Stomach (tissue), 9 donors: ENCODE results near the gene CDK19. TPM values are rescaled to one million over a fixed set of nuclear protein-coding genes. Genes with fewer than 3 reads are reported as not detected.
"Not testable (repeated sequence)": the region's sequence is repeated elsewhere in the genome, so short reads cannot be mapped to it uniquely, and the experiment has no call there.

Source experiments
- DNase-seq, 2 donors: peaks; one replicate each; pipeline versions ENCODE4 v3.0.0 to v3.0.0-alpha.2; 2013 to 2019
- H3K27ac ChIP-seq, 5 donors: fragments of 200-600 bp in 4 of 5; sonication (generic) in 4 of 5; one replicate each; pipeline ENCODE4 v1.5.1; 2013 to 2019; ENCODE audit warnings: mild to moderate bottlenecking in 1 of 5, moderate library complexity in 1 of 5
- H3K27me3 ChIP-seq, 3 donors: fragments of 200-600 bp; sonication (generic); one replicate each; pipeline ENCODE4 v1.5.1; 2017 to 2019; ENCODE audit warnings: mixed run types in 1 of 3
- H3K36me3 ChIP-seq, 4 donors: fragments of 200-600 bp; sonication (generic); 1 replicate in 3 of 4; 2 replicates in 1 of 4; pipeline ENCODE4 v1.5.1; 2016 to 2019
- H3K4me1 ChIP-seq, 4 donors: fragments of 200-600 bp; sonication (generic); one replicate each; pipeline ENCODE4 v1.5.1; 2016 to 2019
- H3K4me3 ChIP-seq, 4 donors: fragments of 200-600 bp; sonication (generic) in 3 of 4; one replicate each; pipeline ENCODE4 v1.5.1; 2016 to 2019; ENCODE audit warnings: mild to moderate bottlenecking in 1 of 4
- H3K9me3 ChIP-seq, 4 donors: fragments of 200-600 bp; sonication (generic); one replicate each; pipeline ENCODE4 v1.5.1; 2016 to 2019
- CTCF ChIP-seq, 7 experiments: fragments of 450-650 bp in 4 of 7; fragments of 200-600 bp in 3 of 7; sonication (generic) in 3 of 7; IDR thresholded peaks; one replicate each; pipeline ENCODE4 v1.5.1; 2016 to 2019; ENCODE audit warnings: antibody characterized with exemption in 7 of 7, control low read depth in 2 of 7, mild to moderate bottlenecking in 1 of 7
- EP300 ChIP-seq: sonication (generic); formaldehyde crosslinking; IDR thresholded peaks from one replicate; pipeline ENCODE4 v1.6.1; 2017; ENCODE audit warnings: antibody characterized with exemption
- POLR2A ChIP-seq, 4 donors: fragments of 450-650 bp; IDR thresholded peaks; one replicate each; pipeline ENCODE4 v1.6.1; 2016; ENCODE audit warnings: antibody characterized with exemption in 4 of 4, control low read depth in 2 of 4, mild to moderate bottlenecking in 1 of 4, moderate library complexity in 1 of 4
- POLR2AphosphoS5 ChIP-seq, 3 donors: sonication (generic); formaldehyde crosslinking; IDR thresholded peaks; one replicate each; pipeline ENCODE4 v1.6.1; 2016; ENCODE audit warnings: antibody characterized with exemption in 3 of 3
- WGBS, 5 donors: extraction: QIAGEN DNeasy Blood & Tissue Kit in 3 of 5; methylation state at CpG; one replicate each; pipeline versions ENCODE4 v1.1.5 to v1.1.7; 2013 to 2018; 5-methylcytosine and 5-hydroxymethylcytosine counted together
- intact Hi-C: fragments of 100-400 bp; cut with DNase I; formaldehyde crosslinking; loops from one replicate; pipeline ENCODE4 v1.15.1; 2023; ENCODE audit warnings: low total_unique reads
- polyA plus RNA-seq, 3 donors: library from polyadenylated mRNA; stranded (reverse); fragments of 200-250 nt; gene quantifications; one replicate each; pipeline ENCODE4 v1.2.3, GENCODE V29; 2013
- total RNA-seq, 5 donors: library from RNA; depleted of rRNA; stranded (reverse); fragments of >200 nt; gene quantifications; one replicate each; pipeline versions ENCODE4 v1.1.0 to v1.2.3, GENCODE V29; 2014 to 2016
- donor health status: healthy with polysubstance abuse.
- donor health status: Bipolar disorder and iron deficiency.
- donor health status: healthy.

CDK19 gene
- total and polyA plus RNA-seq, 8 donors = 5.4 to 23.5 (median 7.5) TPM

- Histone ChIP-seq H3K36me3 (no peaks in the 10 kb centered on the region), H3K27ac (peak overlapping the region in 3 of 5 donors; percentile 95 to 98 (median 96)), H3K4me3 (peak overlapping the region; percentile 89 to 96 (median 94)), H3K9me3 (no peaks in the 10 kb centered on the region), H3K4me1 (peaks cover 0 to 39% (median 15%) of the 10 kb centered on the region in 4 donors), H3K27me3 (no peaks in the 10 kb centered on the region)
- intact Hi-C loops = loop anchor here (5.0 to 10.0 kb wide), 2 partner anchors 64 to 141 kb away; partner anchors contain the start of gene GTF3C6
- TF ChIP-seq POLR2A (IDR thresholded peaks at IDR 0.05) (no peak), POLR2AphosphoS5 (IDR thresholded peaks at IDR 0.05) (no peak), EP300 (no peak), CTCF (IDR thresholded peaks at IDR 0.05) (no peak)
- DNase-seq = peak in 1 of 2 donors; percentile 38
- WGBS, 5 donors = 55 to 64% (median 60%) methylated on average over 8 of the region's 8 CpGs
These were observed 1.7 kb downstream of the CDK19 start for GRCh38 chr6:110813338-110814101.

- intact Hi-C loops = loop anchor here (5.0 to 10.0 kb wide), 2 partner anchors 65 to 142 kb away; partner anchors contain the start of gene GTF3C6
- Histone ChIP-seq H3K9me3 (no peaks in the 10 kb centered on the region), H3K4me3 (no peak overlapping the region), H3K27me3 (no peaks in the 10 kb centered on the region), H3K36me3 (no peaks in the 10 kb centered on the region), H3K27ac (no peak overlapping the region), H3K4me1 (peaks cover 0 to 35% (median 15%) of the 10 kb centered on the region in 4 donors)
- no peak for TF ChIP-seq POLR2A (IDR thresholded peaks at IDR 0.05)
- TF ChIP-seq POLR2AphosphoS5 (IDR thresholded peaks at IDR 0.05) = no peak
- TF ChIP-seq EP300 = no peak
- TF ChIP-seq CTCF (IDR thresholded peaks at IDR 0.05) = no peak
- DNase-seq = no peak
- 91 to 94% (median 92%) methylated on average over 4 of the region's 4 CpGs for WGBS, 5 donors
These were observed 2.5 kb downstream of the CDK19 start for GRCh38 chr6:110812719-110813118.

- Histone ChIP-seq H3K27ac (no peak overlapping the region), H3K9me3 (no peaks in the 10 kb centered on the region), H3K27me3 (no peaks in the 10 kb centered on the region), H3K4me3 (no peak overlapping the region), H3K4me1 (peaks cover 0 to 24% (median 12%) of the 10 kb centered on the region in 4 donors), H3K36me3 (no peaks in the 10 kb centered on the region)
- intact Hi-C loops = loop anchor here (5.0 to 10.0 kb wide), 2 partner anchors 66 to 144 kb away; partner anchors contain the start of gene GTF3C6
- no peak for DNase-seq
- WGBS, 5 donors = 88 to 97% (median 92%) methylated on average over 10 of the region's 10 CpGs
- TF ChIP-seq POLR2AphosphoS5 (IDR thresholded peaks at IDR 0.05) (no peak), POLR2A (IDR thresholded peaks at IDR 0.05) (no peak), EP300 (no peak), CTCF (IDR thresholded peaks at IDR 0.05) (no peak)
These were observed 4.2 kb downstream of the CDK19 start for GRCh38 chr6:110810896-110811586.

- Histone ChIP-seq H3K4me3 (no peak overlapping the region), H3K27ac (no peak overlapping the region), H3K9me3 (no peaks in the 10 kb centered on the region), H3K4me1 (peaks cover 0 to 22% (median 11%) of the 10 kb centered on the region in 4 donors), H3K36me3 (no peaks in the 10 kb centered on the region), H3K27me3 (no peaks in the 10 kb centered on the region)
- DNase-seq = no peak
- intact Hi-C loops = loop anchor here (5.0 to 10.0 kb wide), 2 partner anchors 68 to 145 kb away; partner anchors contain the start of gene GTF3C6
- whole genome bisulfite sequencing, 5 donors = 89 to 96% (median 92%) methylated on average over 2 of the region's 2 CpGs
- no peak for TF ChIP-seq POLR2A (IDR thresholded peaks at IDR 0.05)
- no peak for TF ChIP-seq CTCF (IDR thresholded peaks at IDR 0.05)
- TF ChIP-seq POLR2AphosphoS5 (IDR thresholded peaks at IDR 0.05) = no peak
- TF ChIP-seq EP300 = no peak
These were observed 5.5 kb downstream of the CDK19 start for GRCh38 chr6:110809792-110810191.

- H3K27ac ChIP-seq, H3K36me3 ChIP-seq, H3K4me3 ChIP-seq, H3K9me3 ChIP-seq, intact Hi-C loops, H3K4me1 ChIP-seq, DNase-seq, H3K27me3 ChIP-seq: not testable (repeated sequence)
- WGBS, 5 donors = 90 to 98% (median 94%) methylated on average over 3 of the region's 3 CpGs
These were observed 13.1 kb downstream of the CDK19 start for GRCh38 chr6:110802175-110802574.
